GM19395 (cell line): Measurements from ENCODE around the gene CCDC57.
"Not testable (repeated sequence)": the region's sequence is repeated elsewhere in the genome, so short reads cannot be mapped to it uniquely, and the experiment has no call there.

Source experiments
- ATAC-seq: cut with Tn5 transposase; IDR thresholded peaks from one replicate; pipeline ENCODE4 v1.9.1; 2021; ENCODE audit warnings: mild to moderate bottlenecking, moderate library complexity; ENCODE audit not compliant: unreplicated experiment

Gene CCDC57

GRCh38 chr17:82179412-82179811 lies 33.2 kb downstream of the CCDC57 start:
- no peak for ATAC-seq

GRCh38 chr17:82178499-82179261 lies 34.0 kb downstream of the CCDC57 start:
- ATAC-seq: no peak

- ATAC-seq: no peak
Measured at GRCh38 chr17:82177761-82178498, 34.7 kb downstream of the CCDC57 start.

GRCh38 chr17:82177276-82177675 lies 35.4 kb downstream of the CCDC57 start:
- no peak for ATAC-seq

GRCh38 chr17:82175951-82176350 lies 36.7 kb downstream of the CCDC57 start:
- no peak for ATAC-seq

GRCh38 chr17:82175201-82175600 lies 37.4 kb downstream of the CCDC57 start:
- ATAC-seq: no peak

- not testable (repeated sequence) for ATAC-seq
Measured at GRCh38 chr17:82174042-82174857, 38.4 kb downstream of the CCDC57 start.

- ATAC-seq: no peak
Measured at GRCh38 chr17:82173351-82174041, 39.1 kb downstream of the CCDC57 start.

- no peak for ATAC-seq
Measured at GRCh38 chr17:82172486-82173160, 40.0 kb downstream of the CCDC57 start.

GRCh38 chr17:82171750-82172375 lies 40.8 kb downstream of the CCDC57 start:
- ATAC-seq: no peak

- no peak for ATAC-seq
Measured at GRCh38 chr17:82170412-82170961, 42.2 kb downstream of the CCDC57 start.

GRCh38 chr17:82168568-82168967 lies 44.1 kb downstream of the CCDC57 start:
- ATAC-seq: no peak

GRCh38 chr17:82167028-82167427 lies 45.6 kb downstream of the CCDC57 start:
- ATAC-seq: no peak

GRCh38 chr17:82164853-82165252 lies 47.8 kb downstream of the CCDC57 start:
- ATAC-seq: no peak

GRCh38 chr17:82161216-82161615 lies 51.4 kb downstream of the CCDC57 start:
- no peak for ATAC-seq

- ATAC-seq: no peak
Measured at GRCh38 chr17:82160075-82160474, 52.6 kb downstream of the CCDC57 start.

GRCh38 chr17:82158825-82159224 lies 53.8 kb downstream of the CCDC57 start:
- no peak for ATAC-seq

- ATAC-seq: no peak
Measured at GRCh38 chr17:82157046-82158035, 55.3 kb downstream of the CCDC57 start.
